ENCODE data around the gene TNFAIP8.
"Not testable (repeated sequence)": the region's sequence is repeated elsewhere in the genome, so short reads cannot be mapped to it uniquely, and the experiment has no call there.

DNA sequence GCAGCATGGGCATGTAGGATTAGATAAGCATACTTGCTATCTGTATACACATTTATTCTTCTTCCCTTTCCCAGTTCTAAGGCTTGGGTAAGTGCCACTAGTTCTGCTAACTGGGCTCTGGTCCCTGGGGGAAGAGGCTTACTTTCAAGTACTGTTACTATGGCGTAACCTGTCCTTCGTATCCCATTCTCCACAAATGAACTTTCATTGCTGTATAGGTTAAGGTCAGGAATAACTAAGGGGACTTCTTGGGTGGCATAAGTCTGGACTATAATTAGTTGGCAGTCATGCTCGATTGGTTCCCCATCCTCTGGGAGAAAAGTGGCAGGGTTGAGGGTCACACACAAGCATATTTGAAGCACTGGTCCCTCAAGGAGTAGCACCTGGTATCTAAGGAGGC lies 72.8 kb downstream of the TNFAIP8 start:
- TF ChIP-seq, protein P1, sequence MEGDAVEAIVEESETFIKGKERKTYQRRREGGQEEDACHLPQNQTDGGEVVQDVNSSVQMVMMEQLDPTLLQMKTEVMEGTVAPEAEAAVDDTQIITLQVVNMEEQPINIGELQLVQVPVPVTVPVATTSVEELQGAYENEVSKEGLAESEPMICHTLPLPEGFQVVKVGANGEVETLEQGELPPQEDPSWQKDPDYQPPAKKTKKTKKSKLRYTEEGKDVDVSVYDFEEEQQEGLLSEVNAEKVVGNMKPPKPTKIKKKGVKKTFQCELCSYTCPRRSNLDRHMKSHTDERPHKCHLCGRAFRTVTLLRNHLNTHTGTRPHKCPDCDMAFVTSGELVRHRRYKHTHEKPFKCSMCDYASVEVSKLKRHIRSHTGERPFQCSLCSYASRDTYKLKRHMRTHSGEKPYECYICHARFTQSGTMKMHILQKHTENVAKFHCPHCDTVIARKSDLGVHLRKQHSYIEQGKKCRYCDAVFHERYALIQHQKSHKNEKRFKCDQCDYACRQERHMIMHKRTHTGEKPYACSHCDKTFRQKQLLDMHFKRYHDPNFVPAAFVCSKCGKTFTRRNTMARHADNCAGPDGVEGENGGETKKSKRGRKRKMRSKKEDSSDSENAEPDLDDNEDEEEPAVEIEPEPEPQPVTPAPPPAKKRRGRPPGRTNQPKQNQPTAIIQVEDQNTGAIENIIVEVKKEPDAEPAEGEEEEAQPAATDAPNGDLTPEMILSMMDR (IDR thresholded peaks at IDR 0.05), result not testable (repeated sequence)
- TF ChIP-seq POLR2AphosphoS5 (IDR thresholded peaks at IDR 0.05), result not testable (repeated sequence)

Data from transverse colon (tissue), 4 donors.